ENCODE results near the gene FBXW8. TPM values are rescaled to one million over a fixed set of nuclear protein-coding genes. Genes with fewer than 3 reads are reported as not detected.

FBXW8 gene
- total and polyA plus RNA-seq, 2 donors (not counting 3 experiments of a cell fraction or from before 2014, with no cell fraction given): 15.4 TPM

DNA sequence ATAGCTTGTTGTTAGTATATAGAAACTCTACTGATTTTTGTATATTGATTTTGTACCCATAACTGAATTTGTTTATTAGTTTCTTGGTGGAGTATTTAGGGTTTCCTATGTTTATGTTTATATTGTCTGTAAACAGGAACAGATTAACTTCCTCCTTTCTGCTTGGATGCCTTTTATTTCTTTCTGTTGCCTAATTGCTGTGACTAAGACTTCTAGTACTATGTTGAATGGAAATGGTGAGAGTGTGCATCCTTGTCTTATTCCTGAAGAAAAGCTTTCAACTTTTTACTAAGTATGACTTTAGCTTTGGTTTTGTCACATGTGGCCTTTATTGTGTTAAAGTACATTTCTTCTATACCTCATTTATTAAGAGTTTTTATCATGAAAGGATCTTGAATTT lies 20.9 kb downstream of the FBXW8 start:
- Histone ChIP-seq H3K79me2 (ENCODE audit: control insufficient read depth, insufficient read depth, low read length) (peaks cover 6% of the 10 kb centered on the region), H4K20me1 (replicated peaks; ENCODE audit: control insufficient read depth, extremely low read depth, insufficient read depth, low read length) (no peaks in the 10 kb centered on the region), H3K36me3 (ENCODE audit: control insufficient read depth in 2 of 2, extremely low read depth in 1 of 2, insufficient read depth in 2 of 2, low read length in 2 of 2) (peaks cover 2 to 6% of the 10 kb centered on the region in 2 experiments), H3K4me2 (ENCODE audit: insufficient read depth, low read length) (no peak overlapping the region), H3K9me1 (replicated peaks; ENCODE audit: control insufficient read depth, extremely low read depth, insufficient read depth, low read length) (no peaks in the 10 kb centered on the region), H3K4me3 (replicated peaks in 1 of 3; ENCODE audit: insufficient read depth in 1 of 3, low read depth in 1 of 3, low read length in 3 of 3) (no peak overlapping the region), H3K27me3 (ENCODE audit: control insufficient read depth in 2 of 2, insufficient read depth in 2 of 2, low read length in 2 of 2) (no peaks in the 10 kb centered on the region), H3K27ac (ENCODE audit: insufficient read depth, low read depth, low read length) (no peak overlapping the region), H3K4me1 (ENCODE audit: control insufficient read depth, extremely low read depth, insufficient read depth, low read length) (no peaks in the 10 kb centered on the region), H3K9me3 (replicated peaks; ENCODE audit: control insufficient read depth, insufficient read depth, low read length) (no peaks in the 10 kb centered on the region), H2AFZ (ENCODE audit: low read depth, low read length) (no peak overlapping the region), H3K9ac (replicated peaks; ENCODE audit: extremely low read depth, insufficient read depth, low read length) (no peak overlapping the region)
- intact Hi-C loops (cut with micrococcal nuclease): no loop called here
- dilution Hi-C loops (cut with MboI; ENCODE audit: extremely low pct_ligation_motif_present, low sequenced_read_pairs): no loop called here
- DNase-seq (ENCODE audit: low read depth, low spot score) (no peak), FAIRE-seq (no peak)
- no TSS peak for BruUV-seq (replicated peaks)
- ChIA-PET POLR2A (no interaction called here), CTCF (interaction anchor here (1.2 kb wide), 1 partner anchor 68 kb away, joined by 3 read pairs; no protein-coding TSS in a partner anchor)
- TF ChIP-seq POLR2AphosphoS5 (IDR thresholded peaks at IDR 0.05; ENCODE audit: insufficient read depth, low read depth, low read length) (no peak), MYC (IDR thresholded peaks at IDR 0.05; ENCODE audit: low read depth, low read length) (no peak), FOS (IDR thresholded peaks at IDR 0.05; ENCODE audit: borderline replicate concordance, insufficient read depth, low read length) (no peak), JUN (IDR thresholded peaks at IDR 0.05; ENCODE audit: borderline replicate concordance, insufficient read depth, insufficient read length, low read depth) (no peak), GATA2 (IDR thresholded peaks at IDR 0.05; ENCODE audit: insufficient read depth, insufficient read length, low read depth, low read length) (no peak), EZH2 (IDR thresholded peaks at IDR 0.05; ENCODE audit: borderline replicate concordance, low read depth, low read length, severe bottlenecking) (no peak), POLR2A (IDR thresholded peaks at IDR 0.05; ENCODE audit: low read depth, low read length) (no peak)
- TF ChIP-seq, protein P1, sequence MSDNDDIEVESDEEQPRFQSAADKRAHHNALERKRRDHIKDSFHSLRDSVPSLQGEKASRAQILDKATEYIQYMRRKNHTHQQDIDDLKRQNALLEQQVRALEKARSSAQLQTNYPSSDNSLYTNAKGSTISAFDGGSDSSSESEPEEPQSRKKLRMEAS (IDR thresholded peaks at IDR 0.05; ENCODE audit: insufficient read depth, insufficient read length): no peak
- TF ChIP-seq, protein P2, sequence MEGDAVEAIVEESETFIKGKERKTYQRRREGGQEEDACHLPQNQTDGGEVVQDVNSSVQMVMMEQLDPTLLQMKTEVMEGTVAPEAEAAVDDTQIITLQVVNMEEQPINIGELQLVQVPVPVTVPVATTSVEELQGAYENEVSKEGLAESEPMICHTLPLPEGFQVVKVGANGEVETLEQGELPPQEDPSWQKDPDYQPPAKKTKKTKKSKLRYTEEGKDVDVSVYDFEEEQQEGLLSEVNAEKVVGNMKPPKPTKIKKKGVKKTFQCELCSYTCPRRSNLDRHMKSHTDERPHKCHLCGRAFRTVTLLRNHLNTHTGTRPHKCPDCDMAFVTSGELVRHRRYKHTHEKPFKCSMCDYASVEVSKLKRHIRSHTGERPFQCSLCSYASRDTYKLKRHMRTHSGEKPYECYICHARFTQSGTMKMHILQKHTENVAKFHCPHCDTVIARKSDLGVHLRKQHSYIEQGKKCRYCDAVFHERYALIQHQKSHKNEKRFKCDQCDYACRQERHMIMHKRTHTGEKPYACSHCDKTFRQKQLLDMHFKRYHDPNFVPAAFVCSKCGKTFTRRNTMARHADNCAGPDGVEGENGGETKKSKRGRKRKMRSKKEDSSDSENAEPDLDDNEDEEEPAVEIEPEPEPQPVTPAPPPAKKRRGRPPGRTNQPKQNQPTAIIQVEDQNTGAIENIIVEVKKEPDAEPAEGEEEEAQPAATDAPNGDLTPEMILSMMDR (IDR thresholded peaks at IDR 0.05; ENCODE audit: extremely low read depth in 1 of 2, insufficient read depth in 1 of 2, low read depth in 1 of 2, low read length in 2 of 2): no peak

All from endothelial cell of umbilical vein (primary cell).